Hematopoietic multipotent progenitor cell treated with erythropoietin and hydrocortisone succinate and interleukin-3 and kit ligand, for 4 days (in vitro differentiated cells): ENCODE results near the gene ATRAID.
A peak's percentile ranks its signal among the peaks of the same experiment; 100 is the strongest.

Source experiments
- DNase-seq: peaks from one replicate; pipeline ENCODE4 v3.0.0-alpha.2; 2015

ATRAID gene

GRCh38 chr2:27251766-27252165 is 39.9 kb downstream of the ATRAID start:
- no peak for DNase-seq

DNA sequence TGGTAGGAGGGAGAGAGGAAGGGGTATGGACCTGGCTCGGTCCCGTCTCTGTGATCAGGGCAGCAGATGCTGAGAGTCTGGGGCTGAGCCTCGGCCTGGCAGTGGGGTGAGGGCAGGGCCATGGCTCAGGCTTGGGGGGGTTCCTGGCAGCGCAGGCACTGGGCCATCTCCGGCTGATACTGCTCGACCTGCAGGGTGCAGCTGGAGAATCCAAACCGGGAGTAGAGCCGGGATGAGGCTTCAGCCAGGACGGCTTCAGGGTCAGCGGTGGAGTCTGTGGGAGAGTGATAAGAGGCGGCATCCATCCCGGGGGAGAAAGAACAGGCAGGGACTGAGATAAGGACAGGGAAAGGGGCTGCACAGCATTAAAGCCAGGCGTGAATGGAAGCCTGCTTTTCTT is 43.3 kb downstream of the ATRAID start:
- no peak for DNase-seq

- no peak for DNase-seq
Measured at GRCh38 chr2:27255660-27256059, 43.8 kb downstream of the ATRAID start.

- no peak for DNase-seq
Measured at GRCh38 chr2:27256855-27257454, 45.1 kb downstream of the ATRAID start.

DNA sequence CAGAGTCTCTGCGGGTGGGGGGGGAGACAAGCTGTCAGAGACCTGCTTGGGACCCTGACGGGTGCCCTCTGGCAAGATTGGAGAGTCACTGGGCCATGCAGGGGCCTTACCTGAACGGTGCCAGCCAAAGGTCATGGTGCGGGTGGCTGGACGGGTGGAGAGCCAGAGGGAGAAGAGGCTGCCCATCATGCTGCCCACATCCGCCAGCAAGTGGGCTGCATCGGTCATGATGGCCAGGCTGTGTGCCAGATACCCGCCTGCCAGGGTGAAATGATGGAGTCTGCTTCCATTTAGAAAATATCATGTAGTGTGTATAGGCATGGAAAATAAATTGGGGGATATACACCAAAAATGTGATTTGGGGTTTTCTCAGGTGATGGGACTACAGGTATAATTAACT is 46.2 kb downstream of the ATRAID start:
- DNase-seq = no peak

- no peak for DNase-seq
Measured at GRCh38 chr2:27261241-27261925, 49.5 kb downstream of the ATRAID start.

GRCh38 chr2:27261926-27262298 is 50.1 kb downstream of the ATRAID start:
- DNase-seq = no peak

GRCh38 chr2:27262379-27263286 is 50.8 kb downstream of the ATRAID start, which contains the start of gene SLC30A3:
Gene SLC30A3, minus strand, starts transcription at chr2:27263047. Its CDS starts 141 bp downstream, at chr2:27262906.
- DNase-seq = peak; percentile 83

DNA sequence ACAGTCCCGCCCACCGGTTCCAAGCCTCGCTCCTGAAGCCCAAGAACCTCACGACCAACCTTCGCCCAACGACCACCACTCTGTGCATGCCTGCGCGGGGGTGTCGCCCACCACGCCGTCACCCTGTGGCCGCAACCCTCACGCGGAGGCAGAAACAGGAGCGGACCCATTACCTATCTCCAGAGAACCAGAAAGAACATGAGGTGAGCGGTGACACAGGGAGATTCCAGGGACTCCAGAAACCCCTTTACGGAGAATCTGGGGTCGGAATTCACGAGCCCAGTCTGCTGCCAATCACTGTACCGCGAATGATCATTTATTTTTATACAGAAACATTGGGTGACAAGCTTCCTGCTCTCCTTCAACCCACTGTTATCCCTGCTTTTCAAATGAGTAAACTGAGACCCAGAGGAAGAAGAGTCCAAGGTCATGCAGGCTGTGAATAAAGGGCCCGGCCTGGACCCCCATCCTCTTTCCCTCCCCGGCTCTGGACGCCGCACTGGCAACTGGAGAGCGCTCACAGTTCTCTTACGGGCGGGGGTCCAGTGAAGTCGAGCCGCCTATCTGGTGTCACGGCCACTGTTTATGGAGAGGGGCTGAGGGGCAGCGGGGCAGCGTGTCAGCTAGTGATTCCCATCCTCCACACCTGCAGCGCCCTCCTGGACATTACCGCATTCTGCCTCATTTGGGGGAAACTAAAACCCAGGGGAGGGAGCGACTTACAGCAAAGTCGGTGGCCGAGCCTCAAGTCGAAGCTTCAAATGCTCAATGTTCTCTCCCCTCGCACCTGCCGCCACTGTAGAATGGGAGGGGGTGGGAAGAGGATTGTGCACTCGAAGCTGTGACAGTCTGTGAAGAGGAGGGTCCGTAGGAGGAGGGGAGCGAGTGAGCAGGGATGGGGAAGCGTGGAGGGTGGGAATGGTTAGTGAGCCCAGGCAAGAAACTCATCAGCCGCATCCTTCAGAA is 51.7 kb downstream of the ATRAID start:
- no peak for DNase-seq

DNA sequence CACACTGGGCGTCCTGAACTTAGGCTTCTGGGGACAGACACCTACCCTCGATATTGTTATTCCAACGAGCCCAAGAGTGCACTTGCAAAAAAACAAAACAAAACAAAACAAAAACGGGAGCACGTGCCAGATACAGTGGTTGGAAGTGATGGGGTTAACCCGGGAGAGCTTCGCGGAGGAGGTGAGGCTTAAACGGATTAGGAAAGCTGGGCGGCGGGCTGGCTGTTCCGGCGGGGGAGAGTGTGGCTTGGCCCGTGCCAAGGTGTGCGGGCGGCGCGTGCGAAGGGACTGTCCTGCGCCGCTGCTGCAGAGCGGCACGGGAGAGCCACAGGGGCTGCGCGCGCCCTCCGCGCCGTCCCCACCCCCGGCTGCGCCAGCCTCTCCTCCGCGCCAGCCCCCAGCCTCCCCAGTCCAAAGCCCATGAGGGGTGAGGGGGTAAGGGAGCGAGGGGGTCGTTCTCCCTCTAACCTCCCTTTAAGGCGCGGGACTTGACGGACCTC is 52.5 kb downstream of the ATRAID start:
- no peak for DNase-seq

- peak; percentile 82 for DNase-seq
Measured at GRCh38 chr2:27264753-27265535, 53.1 kb downstream of the ATRAID start.

DNA sequence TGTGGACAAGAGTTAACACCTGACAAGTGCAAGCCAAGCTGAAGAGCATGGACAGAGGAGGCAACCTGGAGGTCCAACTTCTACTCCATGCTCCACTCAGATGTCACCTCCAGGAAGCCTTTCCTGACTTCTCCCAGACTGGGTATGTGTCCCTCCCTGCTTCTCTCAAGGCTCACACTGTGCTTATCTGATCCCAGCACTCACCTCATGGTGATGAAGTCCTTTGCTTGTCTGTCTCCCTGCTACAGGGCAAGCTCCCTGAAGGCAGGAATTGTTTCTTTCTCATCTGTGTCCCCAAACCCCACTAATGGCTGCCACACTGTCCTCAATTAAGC is 53.7 kb downstream of the ATRAID start:
- DNase-seq = no peak
